ENCODE results near the gene ACKR3.

DNA sequence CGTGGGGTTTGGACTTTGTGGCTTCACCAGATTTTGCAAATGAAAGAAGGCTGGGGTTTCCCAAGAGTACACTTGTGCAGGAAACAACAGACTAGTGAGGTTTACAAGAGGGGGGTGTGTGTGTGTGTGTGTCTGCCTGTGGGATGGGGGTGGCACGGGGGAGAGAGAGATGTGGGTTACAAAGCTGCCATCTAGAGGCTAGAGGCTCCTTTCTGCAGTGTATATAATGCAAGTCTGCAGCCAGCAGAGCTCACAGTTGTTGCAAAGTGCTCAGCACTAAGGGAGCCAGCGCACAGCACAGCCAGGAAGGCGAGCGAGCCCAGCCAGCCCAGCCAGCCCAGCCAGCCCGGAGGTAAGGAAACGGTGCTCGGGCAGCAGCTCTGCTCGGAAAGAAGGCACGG, at the start of gene ACKR3:
- TF ChIP-seq ZSCAN20 (CRISPR knock-in tag; IDR thresholded peaks at IDR 0.05) (no peak), EP300 (IDR thresholded peaks at IDR 0.05) (no peak), MAFK (IDR thresholded peaks at IDR 0.05; ENCODE audit: partially characterized antibody) (no peak), TP53 (CRISPR knock-in tag; IDR thresholded peaks at IDR 0.05) (no peak), POLR2A (IDR thresholded peaks at IDR 0.05; ENCODE audit: low read length) (peak; percentile 33), ESRRA (IDR thresholded peaks at IDR 0.05; ENCODE audit: borderline replicate concordance, low read length) (no peak), CBX2 (IDR thresholded peaks at IDR 0.05; ENCODE audit: borderline replicate concordance, low read depth) (no peak)
- TF ChIP-seq, protein P1, sequence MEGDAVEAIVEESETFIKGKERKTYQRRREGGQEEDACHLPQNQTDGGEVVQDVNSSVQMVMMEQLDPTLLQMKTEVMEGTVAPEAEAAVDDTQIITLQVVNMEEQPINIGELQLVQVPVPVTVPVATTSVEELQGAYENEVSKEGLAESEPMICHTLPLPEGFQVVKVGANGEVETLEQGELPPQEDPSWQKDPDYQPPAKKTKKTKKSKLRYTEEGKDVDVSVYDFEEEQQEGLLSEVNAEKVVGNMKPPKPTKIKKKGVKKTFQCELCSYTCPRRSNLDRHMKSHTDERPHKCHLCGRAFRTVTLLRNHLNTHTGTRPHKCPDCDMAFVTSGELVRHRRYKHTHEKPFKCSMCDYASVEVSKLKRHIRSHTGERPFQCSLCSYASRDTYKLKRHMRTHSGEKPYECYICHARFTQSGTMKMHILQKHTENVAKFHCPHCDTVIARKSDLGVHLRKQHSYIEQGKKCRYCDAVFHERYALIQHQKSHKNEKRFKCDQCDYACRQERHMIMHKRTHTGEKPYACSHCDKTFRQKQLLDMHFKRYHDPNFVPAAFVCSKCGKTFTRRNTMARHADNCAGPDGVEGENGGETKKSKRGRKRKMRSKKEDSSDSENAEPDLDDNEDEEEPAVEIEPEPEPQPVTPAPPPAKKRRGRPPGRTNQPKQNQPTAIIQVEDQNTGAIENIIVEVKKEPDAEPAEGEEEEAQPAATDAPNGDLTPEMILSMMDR (IDR thresholded peaks at IDR 0.05): peak; percentile 59
- TF ChIP-seq, protein P2, sequence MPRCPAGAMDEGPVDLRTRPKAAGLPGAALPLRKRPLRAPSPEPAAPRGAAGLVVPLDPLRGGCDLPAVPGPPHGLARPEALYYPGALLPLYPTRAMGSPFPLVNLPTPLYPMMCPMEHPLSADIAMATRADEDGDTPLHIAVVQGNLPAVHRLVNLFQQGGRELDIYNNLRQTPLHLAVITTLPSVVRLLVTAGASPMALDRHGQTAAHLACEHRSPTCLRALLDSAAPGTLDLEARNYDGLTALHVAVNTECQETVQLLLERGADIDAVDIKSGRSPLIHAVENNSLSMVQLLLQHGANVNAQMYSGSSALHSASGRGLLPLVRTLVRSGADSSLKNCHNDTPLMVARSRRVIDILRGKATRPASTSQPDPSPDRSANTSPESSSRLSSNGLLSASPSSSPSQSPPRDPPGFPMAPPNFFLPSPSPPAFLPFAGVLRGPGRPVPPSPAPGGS (IDR thresholded peaks at IDR 0.05): no peak
